Suppressor macrophage treated with lipopolysaccharide for 4 hours (primary cell): ENCODE data around the gene HDAC4.
A peak's percentile ranks its signal among the peaks of the same experiment; 100 is the strongest.
"Not testable (repeated sequence)": the region's sequence is repeated elsewhere in the genome, so short reads cannot be mapped to it uniquely, and the experiment has no call there.

Source experiments
- DNase-seq: peaks from one replicate; pipeline ENCODE4 v3.0.0-alpha.2; 2020

HDAC4 gene

DNA sequence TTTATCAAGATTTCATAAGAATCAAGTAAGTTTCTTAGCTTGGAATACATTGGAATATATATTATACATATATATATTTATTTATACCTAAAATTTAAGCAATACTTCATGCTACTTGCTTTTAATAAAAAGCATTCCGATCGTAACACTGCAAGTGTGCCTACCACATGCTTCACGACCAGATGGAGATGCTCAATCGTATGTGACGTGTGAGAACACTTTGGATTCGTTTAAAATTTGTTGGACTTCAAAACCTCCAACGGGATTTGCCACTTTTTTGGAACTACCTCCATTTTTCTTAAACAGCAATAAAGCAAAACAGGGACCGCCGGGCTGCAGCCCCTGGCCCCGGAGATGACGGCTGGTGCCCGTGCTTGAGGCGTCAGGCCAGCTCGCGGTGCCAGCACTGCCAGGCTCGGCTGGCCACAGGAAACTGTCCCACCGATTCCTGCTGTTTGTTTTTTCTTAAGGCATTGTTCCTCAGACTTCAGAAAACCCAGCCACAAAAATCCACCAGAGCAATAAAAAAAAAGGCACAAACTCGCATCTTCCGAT lies 348.9 kb downstream of the HDAC4 start:
- no peak for DNase-seq

DNA sequence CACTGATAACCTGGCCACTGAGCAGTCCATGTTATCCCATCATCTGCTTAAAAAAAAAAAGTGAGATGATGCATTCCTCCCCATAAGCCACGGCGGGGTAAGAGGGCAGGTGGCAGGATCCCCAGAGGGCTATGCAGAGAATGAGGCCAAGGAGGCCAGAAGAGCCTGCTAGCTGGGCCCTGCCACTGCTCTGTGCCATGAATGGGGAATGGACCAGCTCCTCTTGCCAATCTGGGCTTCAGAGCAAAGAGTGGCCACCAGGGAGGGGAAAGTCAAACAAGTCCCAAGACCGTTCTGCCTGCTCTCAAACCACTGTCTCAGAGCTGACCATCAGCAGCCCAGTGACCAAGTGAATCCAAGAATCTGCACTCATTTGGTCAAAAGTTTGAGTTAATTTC lies 350.6 kb downstream of the HDAC4 start:
- DNase-seq: no peak

- no peak for DNase-seq
Measured at GRCh38 chr2:239049421-239050251, 351.2 kb downstream of the HDAC4 start.

GRCh38 chr2:239048736-239049135 lies 352.1 kb downstream of the HDAC4 start:
- no peak for DNase-seq

- no peak for DNase-seq
Measured at GRCh38 chr2:239047861-239048260, 353.0 kb downstream of the HDAC4 start.

GRCh38 chr2:239047420-239047819 lies 353.4 kb downstream of the HDAC4 start:
- DNase-seq: no peak

GRCh38 chr2:239046822-239047221 lies 354.0 kb downstream of the HDAC4 start:
- no peak for DNase-seq

DNA sequence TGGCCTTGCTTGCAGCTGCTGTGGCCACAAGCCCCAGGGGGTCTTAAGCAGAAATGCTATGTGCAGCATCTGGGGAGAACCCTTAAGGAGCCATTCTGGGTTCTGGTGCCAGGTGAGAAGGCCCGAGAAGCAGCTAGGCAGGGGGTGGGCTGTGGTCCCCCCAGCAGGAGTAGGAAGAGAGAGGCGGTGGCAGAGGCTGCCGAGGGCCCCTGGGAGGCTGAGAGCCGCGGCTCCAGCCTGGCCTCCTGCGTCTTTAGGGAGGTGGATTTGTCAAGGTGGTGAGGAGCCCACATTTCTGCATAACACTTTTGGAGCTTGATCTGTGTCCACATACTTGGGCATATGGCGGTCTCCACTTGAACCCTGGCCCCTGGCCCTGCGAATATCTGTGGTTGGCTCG lies 356.5 kb downstream of the HDAC4 start:
- no peak for DNase-seq

DNA sequence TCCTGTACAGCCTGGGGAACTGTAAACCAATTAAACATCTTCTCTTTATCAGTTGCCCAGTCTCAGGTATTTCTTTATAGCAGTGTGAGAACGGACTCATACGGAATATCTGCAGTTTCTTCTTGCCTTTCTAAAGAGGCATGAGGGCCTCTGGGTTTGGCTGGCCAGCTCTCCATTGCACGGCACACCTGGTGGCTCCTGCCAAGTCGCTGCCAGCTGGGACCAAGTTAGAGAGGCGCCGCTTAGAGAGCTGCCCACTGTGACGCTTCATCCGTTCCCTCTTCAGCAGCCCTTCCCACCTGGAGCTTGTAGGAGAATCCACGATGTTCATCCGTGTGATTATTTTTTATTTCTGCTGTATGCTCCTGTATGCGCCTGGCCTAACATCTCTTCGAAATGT lies 357.5 kb downstream of the HDAC4 start:
- DNase-seq: no peak

DNA sequence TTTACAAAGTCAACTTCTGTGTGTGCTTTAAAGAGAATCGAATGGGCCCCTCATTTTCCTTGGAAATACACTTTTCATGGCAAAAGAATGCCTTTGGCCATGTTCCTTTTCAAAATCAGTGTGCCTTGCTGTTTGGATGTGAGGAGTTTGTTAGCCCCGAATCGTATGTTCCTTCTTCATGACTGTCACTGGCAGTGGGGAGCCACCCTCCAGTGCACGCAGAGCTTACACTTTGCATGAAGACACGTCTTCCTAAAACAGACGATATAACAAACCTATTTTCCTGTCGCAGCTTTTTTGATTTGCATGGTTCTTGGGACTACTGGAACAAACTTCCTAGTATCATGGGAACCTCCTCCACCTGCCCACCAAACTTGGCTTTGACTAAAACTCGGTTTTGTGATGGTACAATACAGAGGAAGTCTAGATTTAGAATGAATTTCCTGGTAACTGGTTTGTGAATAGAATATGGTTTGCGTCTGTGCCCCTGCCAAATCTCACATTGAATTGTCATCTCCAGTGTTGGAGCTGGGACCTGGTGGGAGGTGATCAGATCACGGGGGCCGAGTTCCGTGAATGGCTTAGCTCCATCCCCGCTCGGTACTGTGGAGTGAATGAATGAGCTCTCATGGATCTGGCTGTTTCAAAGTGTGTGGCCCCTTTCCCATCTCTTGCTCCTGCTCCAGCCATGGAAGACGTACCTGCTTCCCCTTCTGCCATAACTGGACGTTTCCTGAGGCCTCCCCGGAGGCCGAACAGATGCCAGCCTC lies 358.1 kb downstream of the HDAC4 start:
- no peak for DNase-seq

- DNase-seq: no peak
Measured at GRCh38 chr2:239042046-239042445, 358.8 kb downstream of the HDAC4 start.

DNA sequence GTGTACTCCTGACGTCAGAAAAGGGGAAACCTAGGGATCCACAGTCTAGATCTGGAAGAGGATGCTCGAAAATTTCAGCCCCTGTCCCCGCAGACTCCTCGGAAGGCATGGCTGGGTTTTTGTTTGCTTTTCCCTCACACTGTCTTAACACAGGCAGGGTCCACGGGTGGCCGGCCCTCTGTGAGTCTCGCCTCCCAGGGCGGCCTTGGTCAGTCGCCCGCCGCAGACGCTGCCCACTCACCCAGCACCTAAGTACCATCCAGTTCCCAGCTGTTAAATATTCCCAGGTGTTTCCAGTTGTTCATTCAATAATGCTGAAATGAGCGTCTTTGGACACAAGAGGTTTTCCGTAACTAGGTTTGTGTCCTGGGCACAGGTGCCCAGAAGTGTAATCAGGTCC lies 359.8 kb downstream of the HDAC4 start:
- no peak for DNase-seq

DNA sequence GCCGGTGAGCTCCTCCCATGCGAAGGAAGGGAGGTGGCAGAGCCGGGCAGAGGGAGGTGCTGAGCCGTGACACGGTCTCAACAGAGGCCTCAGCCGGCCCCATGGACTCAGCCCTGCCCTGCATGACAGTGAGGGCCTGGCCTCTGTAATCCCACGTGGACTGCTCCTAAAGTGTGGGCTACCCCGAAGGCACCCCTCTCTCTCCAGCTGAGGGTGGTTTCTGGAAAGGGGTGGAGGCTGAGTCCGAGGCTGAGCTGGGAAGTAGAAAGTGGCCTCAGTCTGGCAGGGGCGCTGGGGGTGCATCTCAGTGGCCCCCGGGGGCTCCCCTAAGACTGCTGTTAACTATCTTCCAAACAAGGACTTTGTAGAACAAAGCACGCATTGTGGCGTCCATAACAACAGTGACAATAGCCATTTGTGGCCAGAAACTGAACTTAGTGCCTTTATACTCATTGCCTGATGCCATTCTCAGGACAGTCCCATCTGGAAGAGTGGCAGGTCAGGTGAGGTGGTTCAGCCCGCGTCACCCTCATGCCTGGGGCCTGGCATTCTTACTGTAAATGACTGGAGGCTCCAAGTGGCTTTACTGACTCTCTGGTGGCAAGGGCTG lies 360.6 kb downstream of the HDAC4 start:
- DNase-seq: no peak

GRCh38 chr2:239039479-239039861 lies 361.4 kb downstream of the HDAC4 start:
- no peak for DNase-seq

- no peak for DNase-seq
Measured at GRCh38 chr2:239038773-239039478, 361.9 kb downstream of the HDAC4 start.

DNA sequence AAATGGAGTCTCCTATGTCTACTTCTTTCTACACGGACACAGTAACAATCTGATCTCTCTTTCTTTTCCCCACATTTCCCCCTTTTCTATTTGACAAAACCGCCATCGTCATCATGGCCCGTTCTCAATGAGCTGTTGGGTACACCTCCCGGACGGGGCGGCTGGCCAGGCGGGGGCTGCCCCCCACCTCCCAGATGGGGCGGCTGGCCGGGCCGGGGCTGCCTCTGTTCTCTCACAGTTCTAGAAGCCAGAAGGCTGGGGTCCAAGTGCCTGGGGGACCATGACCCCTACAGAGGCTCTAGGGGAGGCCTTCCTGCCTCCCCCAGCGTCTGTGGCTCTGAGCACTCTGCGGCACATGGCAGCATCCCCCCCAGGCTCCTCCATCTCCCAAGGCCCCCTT lies 362.5 kb downstream of the HDAC4 start:
- not testable (repeated sequence) for DNase-seq

- DNase-seq: no peak
Measured at GRCh38 chr2:239037559-239037910, 363.3 kb downstream of the HDAC4 start.

- DNase-seq: no peak
Measured at GRCh38 chr2:239036819-239037558, 363.8 kb downstream of the HDAC4 start.

- DNase-seq: no peak
Measured at GRCh38 chr2:239035997-239036731, 364.7 kb downstream of the HDAC4 start.

GRCh38 chr2:239035361-239035814 lies 365.4 kb downstream of the HDAC4 start:
- peak; percentile 46 for DNase-seq

DNA sequence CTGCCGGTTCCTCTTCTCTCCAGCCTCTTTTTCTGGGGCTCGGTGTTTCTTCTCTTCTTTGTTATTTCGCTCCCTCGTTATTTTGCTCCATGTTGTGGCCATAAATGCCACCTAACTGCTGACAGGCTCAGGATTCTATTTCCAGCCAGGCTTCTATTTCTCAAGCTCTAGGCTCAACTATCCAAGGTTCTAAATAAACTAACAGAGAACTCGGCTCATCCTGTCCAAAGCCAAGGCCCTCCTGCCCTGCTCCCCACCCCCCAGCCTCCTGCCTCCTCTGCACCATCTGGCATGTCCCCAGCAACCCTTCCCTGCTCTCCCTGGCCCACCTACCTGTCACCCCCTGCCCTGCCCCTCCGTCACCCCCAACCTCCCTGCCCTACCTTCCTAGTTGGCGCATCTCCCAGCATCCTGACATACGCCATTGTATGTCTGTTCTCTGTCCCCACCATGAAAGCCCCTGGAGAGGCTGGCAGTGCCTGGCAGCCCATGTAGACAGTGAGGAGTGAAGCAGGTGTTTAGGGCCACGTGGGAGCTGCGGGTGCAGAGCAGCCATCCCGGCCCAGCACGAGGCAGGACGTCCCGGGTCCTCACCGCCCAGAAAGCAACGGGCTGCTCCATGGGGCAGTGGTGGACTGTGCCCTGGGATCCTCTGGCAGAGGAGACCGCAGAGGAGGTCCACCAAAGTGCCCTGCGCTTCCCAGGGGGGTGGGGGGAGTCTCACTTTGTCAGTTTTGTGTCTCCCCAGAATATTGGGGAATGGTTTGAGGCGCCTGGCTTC lies 366.1 kb downstream of the HDAC4 start:
- DNase-seq: no peak
